Panc1 (cell line): ENCODE measurements around the gene NCAM1. TPM values are rescaled to one million over a fixed set of nuclear protein-coding genes. Genes with fewer than 3 reads are reported as not detected.

Source experiments
- ATAC-seq: fragments of 200-7000 bp; cut with Tn5 transposase; 2 replicates; pipeline ENCODE4 v1.9.1; 2020; ENCODE audit warnings: mild to moderate bottlenecking, moderate library complexity
- BruUV-seq: library from RNA; stranded (reverse); fragments of 400-500 nt; replicated peaks from 2 replicates; lab custom pipeline; 2021; lab: Mats Ljungman, UMichigan
- CTCF ChIA-PET: fragments of 300-600 bp; sonication (Branson Sonifier 250); formaldehyde crosslinking; loops from one replicate; lab custom pipeline; 2022; ENCODE audit warnings: antibody characterized with exemption; lab: Charles Lee
- POLR2A ChIA-PET: fragments of 300-600 bp; sonication (Branson Sonifier 250); formaldehyde crosslinking; loops from one replicate; lab custom pipeline; 2022; ENCODE audit warnings: antibody characterized with exemption; lab: Charles Lee
- DNase-seq: peaks from one replicate; pipeline ENCODE4 v3.0.0-alpha.2; 2010; ENCODE audit warnings: low read depth, low spot score
- H3K27ac ChIP-seq: 2 replicates; pipeline ENCODE4 v1.5.1; 2011; ENCODE audit warnings: mild to moderate bottlenecking, low read length, inconsistent platforms
- H3K27me3 ChIP-seq: fragments of 200-500 bp; sonication (Bioruptor generic); 2 replicates; pipeline ENCODE4 v1.6.0; 2014; ENCODE audit warnings: low read length, inconsistent platforms; ENCODE audit not compliant: control insufficient read depth, insufficient read depth
- H3K36me3 ChIP-seq: fragments of 200-500 bp; sonication (Bioruptor generic); 2 replicates; pipeline ENCODE4 v1.5.1; 2014; ENCODE audit warnings: inconsistent platforms, mild to moderate bottlenecking, low read length, moderate library complexity; ENCODE audit not compliant: control insufficient read depth, insufficient read depth
- H3K4me1 ChIP-seq: 2 replicates; pipeline ENCODE4 v1.5.1; 2011; ENCODE audit warnings: inconsistent platforms, mild to moderate bottlenecking, low read length, moderate library complexity; ENCODE audit not compliant: control insufficient read depth, insufficient read depth
- H3K4me3 ChIP-seq, 2 experiments: 2 replicates each; pipeline ENCODE4 v1.5.1; 2011 to 2012; ENCODE audit warnings: low read depth in 2 of 2, low read length in 2 of 2, mild to moderate bottlenecking in 2 of 2, inconsistent platforms in 1 of 2, moderate library complexity in 1 of 2
- H3K9me3 ChIP-seq: fragments of 200-500 bp; sonication (Bioruptor generic); 2 replicates; pipeline ENCODE4 v1.5.1; 2014; ENCODE audit warnings: low read depth, mild to moderate bottlenecking, inconsistent platforms, low read length, moderate library complexity; ENCODE audit not compliant: control insufficient read depth, insufficient read depth
- CTCF ChIP-seq: fragments of 450-650 bp; IDR thresholded peaks from 2 replicates; pipeline ENCODE4 v1.5.1; 2017; ENCODE audit warnings: mild to moderate bottlenecking
- POLR2AphosphoS5 ChIP-seq: IDR thresholded peaks from 2 replicates; pipeline ENCODE4 v1.6.1; 2012; ENCODE audit warnings: mild to moderate bottlenecking, low read depth, low read length, moderate library complexity
- REST ChIP-seq, 2 experiments: IDR thresholded peaks; 2 replicates each; pipeline ENCODE4 v1.6.1; 2011 to 2012; ENCODE audit warnings: low read depth in 2 of 2, control low read depth in 1 of 2, low read length in 1 of 2, mild to moderate bottlenecking in 1 of 2, moderate library complexity in 1 of 2; ENCODE audit not compliant: insufficient read depth in 1 of 2
- SIN3A ChIP-seq: IDR thresholded peaks from 2 replicates; pipeline ENCODE4 v1.6.1; 2012; ENCODE audit warnings: low read depth, mild to moderate bottlenecking, low read length, moderate library complexity, borderline replicate concordance; ENCODE audit not compliant: insufficient read depth
- TCF7L2 ChIP-seq: IDR thresholded peaks from 2 replicates; pipeline ENCODE4 v1.6.1; 2011; ENCODE audit warnings: mild to moderate bottlenecking, low read depth, low read length, inconsistent platforms
- in situ Hi-C: cut with HindIII; loops from 2 replicates; pipeline ENCODE4 v1.10.0; 2016; ENCODE audit warnings: low sequenced_read_pairs, low pct_unique_long_range_greater_than_20kb
- intact Hi-C: fragments of 100-400 bp; cut with micrococcal nuclease; formaldehyde crosslinking; loops from one replicate; pipeline ENCODE4 v1.10.0; 2022; ENCODE audit not compliant: unreplicated experiment
- total RNA-seq: library from RNA; stranded (reverse); gene quantifications from one replicate; pipeline ENCODE4 v1.2.1, GENCODE V29; 2021; ENCODE audit not compliant: unreplicated experiment

The NCAM1 gene
- total RNA-seq, 1 experiment from 2014 or later, result 0.18 TPM

GRCh38 chr11:113249786-113250185, 288.6 kb downstream of the NCAM1 start:
- peaks cover 30% of the 10 kb centered on the region for H3K27me3 ChIP-seq
- no peaks in the 10 kb centered on the region for H3K36me3 ChIP-seq
- ChIA-PET CTCF (interaction anchor here (0.5 kb wide), 1 partner anchor 103 kb away, joined by 3 read pairs; no protein-coding TSS in a partner anchor), POLR2A (no interaction called here)
- DNase-seq (no peak), ATAC-seq (no peak)
- H3K4me1 ChIP-seq, result no peaks in the 10 kb centered on the region
- intact Hi-C loops (no loop called here), in situ Hi-C loops (no loop called here)
- no TSS peak for BruUV-seq
- H3K4me3 ChIP-seq, result no peak overlapping the region
- no peak overlapping the region for H3K27ac ChIP-seq
- TF ChIP-seq CTCF (no peak), TCF7L2 (no peak), SIN3A (no peak), POLR2AphosphoS5 (no peak), REST (IDR thresholded peaks at IDR 0.05; ENCODE audit: insufficient read depth in 1 of 2, low read depth in 2 of 2, low read length in 1 of 2) (no peak)
- H3K9me3 ChIP-seq, result no peaks in the 10 kb centered on the region

- intact Hi-C loops, result no loop called here
These were observed 290.1 kb downstream of the NCAM1 start for GRCh38 chr11:113251281-113251680.

More at GRCh38 chr11:113251281-113251680, 290.1 kb downstream of the NCAM1 start:
- Histone ChIP-seq H3K27ac (no peak overlapping the region), H3K27me3 (peaks cover 26% of the 10 kb centered on the region), H3K4me1 (no peaks in the 10 kb centered on the region), H3K36me3 (no peaks in the 10 kb centered on the region), H3K9me3 (no peaks in the 10 kb centered on the region), H3K4me3 (no peak overlapping the region)
- in situ Hi-C loops, result no loop called here
- ATAC-seq (no peak), DNase-seq (no peak)
- ChIA-PET CTCF (no interaction called here), POLR2A (no interaction called here)
- TF ChIP-seq TCF7L2, result no peak
- no peak for TF ChIP-seq CTCF
- TF ChIP-seq REST (IDR thresholded peaks at IDR 0.05; ENCODE audit: insufficient read depth in 1 of 2, low read depth in 2 of 2, low read length in 1 of 2), result no peak
- TF ChIP-seq POLR2AphosphoS5, result no peak
- TF ChIP-seq SIN3A, result no peak
- BruUV-seq, result no TSS peak
